ENCODE results near the gene ELL. TPM values are rescaled to one million over a fixed set of nuclear protein-coding genes. Genes with fewer than 3 reads are reported as not detected.
"Not testable (repeated sequence)": the region's sequence is repeated elsewhere in the genome, so short reads cannot be mapped to it uniquely, and the experiment has no call there.

ELL gene
- total RNA-seq, 2 donors from 2014 or later = 19.5 to 20.7 TPM

GRCh38 chr19:18421371-18421959 is 100.4 kb downstream of the ELL start:
- DNase-seq (ENCODE audit: low spot score) = no peak
- intact Hi-C loops (cut with DNase I) = loop anchor here in 1 of 2 donors (1.0 kb wide), 1 partner anchor 49 kb away; no protein-coding TSS in a partner anchor

- no peak for DNase-seq (ENCODE audit: low spot score)
- intact Hi-C loops (cut with DNase I) = loop anchor here in 1 of 2 donors (1.0 kb wide), 1 partner anchor 49 kb away; no protein-coding TSS in a partner anchor
Measured at GRCh38 chr19:18420930-18421329, 100.9 kb downstream of the ELL start.

- intact Hi-C loops (cut with DNase I) = loop anchor here in 1 of 2 donors (10.0 kb wide), 2 partner anchors 145 to 955 kb away; partner anchors contain the start of genes IQCN and NXNL1
- no peak for DNase-seq (ENCODE audit: low spot score)
Measured at GRCh38 chr19:18419699-18420460, 102.0 kb downstream of the ELL start.

GRCh38 chr19:18419195-18419698 is 102.6 kb downstream of the ELL start, which contains the start of gene SSBP4:
SSBP4 (plus strand) TSS chr19:18419398; CDS start chr19:18419649, 251 bp downstream.
- DNase-seq (ENCODE audit: low spot score) = peak; percentile 88
- intact Hi-C loops (cut with DNase I) = loop anchor here in 1 of 2 donors (10.0 kb wide), 2 partner anchors 144 to 954 kb away; partner anchors contain the start of genes IQCN and NXNL1

- intact Hi-C loops (cut with DNase I) = loop anchor here in 1 of 2 donors (10.0 kb wide), 2 partner anchors 144 to 954 kb away; partner anchors contain the start of genes IQCN and NXNL1
- peak; percentile 87 for DNase-seq (ENCODE audit: low spot score)
Measured at GRCh38 chr19:18418483-18419194, 103.2 kb downstream of the ELL start.

GRCh38 chr19:18418029-18418482 is 103.8 kb downstream of the ELL start:
- DNase-seq (ENCODE audit: low spot score) = no peak
- intact Hi-C loops (cut with DNase I) = loop anchor here in 1 of 2 donors (10.0 kb wide), 2 partner anchors 143 to 953 kb away; partner anchors contain the start of genes IQCN and NXNL1

- intact Hi-C loops (cut with DNase I) = loop anchor here in 1 of 2 donors (10.0 kb wide), 2 partner anchors 143 to 953 kb away; partner anchors contain the start of genes IQCN and NXNL1
- peak; percentile 95 for DNase-seq (ENCODE audit: low spot score)
Measured at GRCh38 chr19:18417250-18418028, 104.4 kb downstream of the ELL start.

- peak; percentile 98 for DNase-seq (ENCODE audit: low spot score)
- intact Hi-C loops (cut with DNase I) = loop anchor here in 1 of 2 donors (10.0 kb wide), 2 partner anchors 142 to 952 kb away; partner anchors contain the start of genes IQCN and NXNL1
Measured at GRCh38 chr19:18416778-18417249, 105.1 kb downstream of the ELL start.

- intact Hi-C loops (cut with DNase I) = loop anchor here in 1 of 2 donors (10.0 kb wide), 2 partner anchors 141 to 951 kb away; partner anchors contain the start of genes IQCN and NXNL1
- peak; percentile 94 for DNase-seq (ENCODE audit: low spot score)
Measured at GRCh38 chr19:18415178-18415867, 106.5 kb downstream of the ELL start.

- DNase-seq (ENCODE audit: low spot score) = no peak
- intact Hi-C loops (cut with DNase I) = loop anchor here (5.0 to 10.0 kb wide), 3 partner anchors 67 to 950 kb away; partner anchors contain the start of genes IQCN (in 1 of the 2) and NXNL1 (in 1 of the 2)
Measured at GRCh38 chr19:18414504-18415177, 107.2 kb downstream of the ELL start.

- DNase-seq (ENCODE audit: low spot score) = no peak
- intact Hi-C loops (cut with DNase I) = loop anchor here (5.0 to 10.0 kb wide), 3 partner anchors 65 to 948 kb away; partner anchors contain the start of genes IQCN (in 1 of the 2) and NXNL1 (in 1 of the 2)
Measured at GRCh38 chr19:18412610-18413239, 109.1 kb downstream of the ELL start.

- intact Hi-C loops (cut with DNase I) = loop anchor here in 1 of 2 donors (10.0 kb wide), 1 partner anchor 53 kb away; no protein-coding TSS in a partner anchor
- peak; percentile 80 for DNase-seq (ENCODE audit: low spot score)
Measured at GRCh38 chr19:18408053-18408476, 113.8 kb downstream of the ELL start.

GRCh38 chr19:18406749-18407148 is 115.1 kb downstream of the ELL start:
- no peak for DNase-seq (ENCODE audit: low spot score)
- intact Hi-C loops (cut with DNase I) = loop anchor here in 1 of 2 donors (10.0 kb wide), 1 partner anchor 52 kb away; no protein-coding TSS in a partner anchor

- DNase-seq (ENCODE audit: low spot score) = not testable (repeated sequence)
- intact Hi-C loops (cut with DNase I) = loop anchor here in 1 of 2 donors (10.0 kb wide), 1 partner anchor 51 kb away; no protein-coding TSS in a partner anchor
Measured at GRCh38 chr19:18405754-18406153, 116.1 kb downstream of the ELL start.

- intact Hi-C loops (cut with DNase I) = loop anchor here in 1 of 2 donors (10.0 kb wide), 1 partner anchor 48 kb away; no protein-coding TSS in a partner anchor
- not testable (repeated sequence) for DNase-seq (ENCODE audit: low spot score)
Measured at GRCh38 chr19:18402455-18403248, 119.2 kb downstream of the ELL start.

Measured in posterior vena cava (tissue), 2 donors.